ENCODE measurements around the gene OR2Y1.

- no peak for TF ChIP-seq EZH2 (IDR thresholded peaks at IDR 0.05; ENCODE audit: low read length)
- no peak for TF ChIP-seq CTCF (optimal IDR thresholded peaks at IDR 0.05 in 1 of 3, IDR thresholded peaks at IDR 0.05 in 1 of 3, conservative IDR thresholded peaks at IDR 0.05 in 1 of 3; ENCODE audit: extremely low read depth in 1 of 3, insufficient read depth in 2 of 3, low read length in 3 of 3)
These were observed 40.2 kb upstream of the OR2Y1 start for GRCh38 chr5:180779985-180780610.

Measured in keratinocyte (primary cell).